HS-5 (cell line): ENCODE data around the gene NKX6-2.
"Not testable (repeated sequence)": the region's sequence is repeated elsewhere in the genome, so short reads cannot be mapped to it uniquely, and the experiment has no call there.

Experiments used
- DNase-seq: peaks from one replicate; pipeline ENCODE4 v3.0.0-alpha.2; 2012; ENCODE audit warnings: low read depth

The NKX6-2 gene

DNA sequence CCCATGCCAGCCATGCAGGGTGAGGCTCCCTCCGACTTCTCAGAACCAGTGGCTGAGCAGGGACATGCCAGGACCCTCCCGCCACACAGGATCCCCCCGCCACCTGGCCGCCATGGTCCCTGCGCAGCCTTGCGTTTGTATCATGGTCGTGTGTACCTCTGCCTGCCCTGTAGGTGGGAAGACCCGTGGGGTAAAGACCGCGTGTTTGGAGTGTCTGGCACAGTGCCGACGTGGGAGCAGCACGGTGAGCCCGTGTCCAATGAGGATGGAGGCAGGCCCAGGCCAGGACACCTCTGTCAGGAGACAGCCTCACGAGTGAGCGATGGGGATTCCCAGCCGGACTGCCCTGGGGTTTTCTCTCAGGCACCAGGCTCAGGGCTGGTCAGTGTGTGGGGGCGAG is 31.9 kb downstream of the NKX6-2 start:
- no peak for DNase-seq

- no peak for DNase-seq
Measured at GRCh38 chr10:132753596-132753995, 32.4 kb downstream of the NKX6-2 start.

GRCh38 chr10:132752961-132753360 is 33.0 kb downstream of the NKX6-2 start:
- no peak for DNase-seq

DNA sequence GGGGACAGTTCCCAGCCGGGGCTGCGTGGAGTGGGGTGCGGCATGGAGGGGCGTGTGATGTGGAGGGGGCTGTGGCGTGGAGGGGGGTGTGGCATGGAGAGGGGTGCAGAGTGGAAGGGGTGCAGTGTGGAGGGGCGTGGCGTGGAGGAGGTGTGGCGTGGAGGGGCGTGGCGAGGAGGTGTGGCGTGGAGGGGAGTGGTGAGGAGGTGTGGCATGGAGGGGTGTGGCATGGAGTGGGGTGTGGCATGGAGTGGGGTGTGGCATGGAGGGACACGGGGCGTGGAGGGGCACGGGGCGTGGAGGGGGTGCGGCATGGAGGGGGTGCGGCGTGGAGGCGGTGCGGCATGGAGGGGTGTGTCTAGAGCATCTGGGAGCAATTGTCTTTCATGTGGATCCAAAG is 33.6 kb downstream of the NKX6-2 start:
- DNase-seq = no peak

DNA sequence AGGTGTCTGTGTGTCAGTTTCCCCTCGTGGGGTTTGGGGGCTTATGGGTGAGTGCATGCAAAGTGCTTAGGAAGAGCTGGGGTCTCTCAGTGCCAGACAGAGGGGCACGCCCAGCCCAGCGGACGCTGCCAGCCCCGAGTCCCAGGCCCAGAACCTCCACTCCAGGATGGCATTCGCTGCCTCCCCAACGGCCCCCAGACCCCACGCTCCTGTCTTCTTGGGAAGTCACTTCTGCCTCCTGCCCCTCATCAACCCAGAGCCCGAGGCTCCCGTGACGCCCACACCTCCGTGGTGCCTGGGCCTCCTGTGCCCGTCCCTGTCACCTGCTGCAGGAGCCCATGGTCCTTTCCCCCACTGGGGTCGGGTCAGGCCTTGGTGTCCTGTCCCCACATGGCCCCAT is 35.0 kb downstream of the NKX6-2 start:
- no peak for DNase-seq

DNA sequence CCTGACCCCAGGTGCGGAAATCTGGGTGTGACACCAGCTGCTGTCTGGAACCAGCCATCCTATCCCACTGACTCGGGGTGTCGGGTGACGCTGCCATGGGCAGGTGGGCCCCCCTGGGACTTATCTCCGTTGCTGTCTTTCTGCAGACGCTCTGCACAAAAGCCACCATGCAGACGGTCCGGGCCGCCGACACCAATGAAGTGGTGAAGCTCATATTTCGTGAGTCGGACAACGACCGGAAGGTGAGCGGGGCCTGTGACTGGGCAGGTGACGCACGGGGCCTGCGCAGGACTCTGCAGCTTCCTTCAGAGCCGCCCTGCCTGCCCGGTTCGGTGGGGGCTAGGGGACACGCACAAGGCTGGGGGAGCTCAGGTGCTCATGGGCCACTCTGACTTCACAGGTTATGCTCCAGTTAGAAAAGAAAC is 36.6 kb downstream of the NKX6-2 start:
- DNase-seq = no peak

DNA sequence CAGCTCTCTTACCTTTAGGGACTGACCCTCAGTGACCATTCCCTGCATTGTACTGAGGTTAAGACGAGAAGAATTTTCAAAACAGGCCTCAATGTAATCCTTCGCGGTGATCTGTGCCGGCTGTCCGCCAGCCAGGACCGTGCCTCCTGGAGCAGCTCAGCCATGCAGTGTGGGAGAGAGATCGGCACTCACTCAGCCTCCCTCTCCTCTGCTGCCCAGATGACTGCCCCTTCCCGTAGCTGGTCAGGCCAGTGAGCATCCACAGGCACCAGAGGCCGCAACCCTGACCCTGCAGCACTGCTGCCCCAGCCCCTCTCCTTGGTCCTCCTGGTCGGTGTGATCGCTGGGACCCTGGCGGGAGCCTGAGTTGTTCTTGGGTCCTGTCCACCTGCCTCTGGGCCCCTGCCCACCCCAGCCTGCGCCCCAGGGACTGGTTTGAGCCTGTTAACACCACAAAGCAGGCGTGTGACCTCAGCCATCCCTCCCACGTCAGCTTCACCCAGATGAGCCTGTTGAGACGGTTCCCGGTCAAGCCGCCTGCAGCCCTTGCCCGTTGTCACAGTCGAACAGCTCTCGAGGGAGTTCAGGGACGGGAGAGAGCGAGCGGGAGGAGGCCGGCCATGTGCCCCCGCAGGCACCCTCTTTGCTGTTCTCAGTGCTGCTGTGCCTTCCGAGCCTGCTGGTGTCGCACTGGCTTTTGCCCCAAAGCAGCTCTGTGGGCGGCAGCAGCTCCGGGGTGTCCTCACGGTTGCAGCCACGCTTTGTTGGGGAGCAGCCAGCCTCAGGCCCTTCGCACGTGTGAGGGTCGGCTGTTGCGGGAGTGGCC is 37.2 kb downstream of the NKX6-2 start:
- DNase-seq = no peak

DNA sequence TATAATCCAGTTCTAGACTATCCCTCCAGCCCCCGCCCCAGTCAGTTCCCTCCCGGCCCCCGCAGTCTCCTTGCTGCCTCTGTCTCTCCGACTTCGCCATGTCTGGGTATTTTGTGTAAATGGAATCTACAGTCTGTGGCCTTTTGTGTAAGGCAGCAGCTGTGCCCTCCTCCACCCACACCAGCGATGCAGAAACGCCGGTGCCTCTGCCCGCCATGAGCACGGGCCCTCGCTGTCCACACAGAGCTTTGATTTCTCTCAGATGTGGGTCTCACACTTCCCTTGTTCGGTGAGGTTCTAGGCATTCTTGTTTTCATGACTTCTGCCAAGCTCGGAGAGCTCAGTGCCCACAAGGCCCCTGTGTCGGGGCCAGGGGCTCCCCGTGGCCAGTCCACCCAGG is 37.8 kb downstream of the NKX6-2 start:
- DNase-seq = no peak

GRCh38 chr10:132746801-132747625 is 38.9 kb downstream of the NKX6-2 start:
- no peak for DNase-seq

DNA sequence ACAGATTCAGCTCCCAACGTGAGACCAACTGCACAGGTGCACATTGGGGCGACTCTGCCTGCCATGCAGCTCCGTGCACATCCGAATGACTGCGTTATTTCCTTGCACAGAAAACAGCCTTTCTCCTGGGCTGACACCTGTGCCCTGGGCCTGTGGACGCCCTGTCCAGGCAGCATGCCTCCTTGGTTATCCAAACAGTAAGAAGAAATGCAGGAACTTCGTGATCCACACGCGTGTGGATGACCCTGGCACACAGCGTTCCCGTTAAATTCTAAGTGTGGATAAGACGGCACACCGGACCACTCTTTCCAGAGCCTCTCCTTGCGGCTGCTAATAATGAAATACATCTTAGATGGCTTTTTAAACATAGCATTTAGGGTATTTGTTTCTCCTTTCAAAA is 39.6 kb downstream of the NKX6-2 start:
- no peak for DNase-seq

DNA sequence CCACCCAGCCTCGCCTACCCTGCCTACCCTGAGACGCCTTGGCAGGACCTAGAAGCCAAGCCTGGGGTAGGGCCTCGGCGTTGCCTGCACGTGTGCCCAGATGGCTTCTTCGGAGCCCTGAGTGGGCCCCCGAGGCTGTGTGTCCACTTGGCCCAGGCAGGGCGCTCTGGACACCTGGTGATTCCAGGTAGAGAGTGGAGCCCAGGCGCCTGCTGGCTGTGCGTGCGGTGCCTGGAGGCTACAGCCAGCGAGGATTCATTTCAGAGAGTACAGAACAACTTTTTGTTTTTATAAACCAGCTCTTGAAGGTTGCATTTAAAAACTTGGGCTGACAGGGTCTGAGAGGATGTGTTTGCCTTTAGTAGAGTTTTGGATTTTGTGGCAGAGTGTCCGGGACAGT is 40.0 kb downstream of the NKX6-2 start:
- no peak for DNase-seq

GRCh38 chr10:132745511-132745910 is 40.4 kb downstream of the NKX6-2 start:
- no peak for DNase-seq

DNA sequence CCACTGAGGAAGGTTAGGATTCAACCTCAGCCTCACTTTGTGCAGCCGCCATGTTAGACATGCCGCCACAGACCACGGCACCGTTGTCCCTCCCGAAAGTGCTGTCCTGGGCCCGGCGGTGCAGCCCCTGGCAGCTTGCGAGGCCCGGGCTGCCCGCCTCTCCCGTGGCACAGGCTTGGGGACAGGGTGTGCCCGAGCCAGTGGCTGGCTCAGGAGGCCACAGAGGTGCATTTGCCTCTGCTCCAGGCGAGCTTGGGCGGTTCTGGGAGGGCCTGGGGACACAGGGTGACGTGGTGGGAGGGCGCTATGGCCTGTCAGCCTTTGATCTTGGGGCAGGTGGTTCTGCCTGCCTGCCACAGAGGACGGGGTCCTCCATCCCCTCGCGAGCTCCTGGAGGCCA is 41.1 kb downstream of the NKX6-2 start:
- DNase-seq = no peak

DNA sequence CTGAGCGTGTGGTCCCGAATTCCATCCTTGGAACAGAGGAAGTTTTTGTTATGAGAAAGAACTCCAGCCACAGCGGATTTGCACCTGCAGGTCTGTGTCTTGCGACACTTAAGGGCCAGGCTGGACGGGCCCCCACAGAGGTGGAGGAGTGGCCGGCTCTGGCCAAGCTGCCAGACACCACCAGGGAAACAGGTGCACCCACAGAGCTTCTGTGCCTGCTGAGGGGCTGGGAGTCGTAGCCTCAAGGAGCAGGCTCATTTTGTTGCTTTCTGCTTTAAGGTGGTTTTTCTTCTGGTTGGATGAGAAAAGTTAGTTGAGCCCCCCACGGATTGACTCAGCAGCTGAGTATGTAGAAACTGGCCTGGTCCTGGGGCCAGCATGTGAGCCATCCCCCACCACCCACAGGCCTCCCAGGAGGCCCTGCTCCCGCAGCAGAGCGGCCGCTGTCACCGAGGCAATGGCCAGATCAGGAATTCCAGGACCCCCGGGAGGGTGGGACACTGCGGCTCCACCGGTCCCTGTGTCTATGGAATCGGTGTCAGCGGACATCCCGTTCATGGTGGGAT is 41.9 kb downstream of the NKX6-2 start:
- no peak for DNase-seq

DNA sequence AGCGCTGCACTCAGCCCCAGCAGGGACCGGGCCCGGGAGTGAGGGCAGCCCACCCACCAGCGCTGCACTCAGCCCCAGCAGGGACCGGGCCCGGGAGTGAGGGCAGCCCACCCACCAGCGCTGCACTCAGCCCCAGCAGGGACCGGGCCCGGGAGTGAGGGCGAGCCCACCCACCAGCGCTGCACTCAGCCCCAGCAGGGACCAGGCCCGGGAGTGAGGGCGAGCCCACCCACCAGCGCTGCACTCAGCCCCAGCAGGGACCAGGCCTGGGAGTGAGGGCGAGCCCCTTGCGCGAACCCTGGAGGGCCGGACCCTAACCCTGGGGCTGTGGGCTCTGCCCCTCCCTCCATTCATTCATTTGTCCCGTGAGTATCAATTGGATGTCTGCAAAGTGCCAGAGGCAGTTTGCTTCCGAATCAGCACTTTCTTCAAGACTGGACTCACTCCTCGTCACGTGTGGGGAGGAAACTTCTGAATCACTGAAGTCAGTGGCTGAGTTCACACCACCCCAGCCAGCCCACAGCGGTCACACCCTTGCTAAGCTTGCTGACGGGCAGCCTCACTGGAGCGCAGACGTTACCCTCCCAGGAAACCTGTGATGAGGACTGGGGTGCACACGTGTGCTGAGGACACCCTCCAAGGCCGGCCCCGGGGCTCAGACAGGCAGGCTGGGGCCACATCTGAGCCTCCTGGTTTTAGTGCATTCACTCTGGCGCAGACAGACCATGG is 42.6 kb downstream of the NKX6-2 start:
- DNase-seq = not testable (repeated sequence)

- DNase-seq = no peak
Measured at GRCh38 chr10:132742837-132743194, 43.1 kb downstream of the NKX6-2 start.

- DNase-seq = no peak
Measured at GRCh38 chr10:132742167-132742836, 43.6 kb downstream of the NKX6-2 start.

- no peak for DNase-seq
Measured at GRCh38 chr10:132740588-132740987, 45.4 kb downstream of the NKX6-2 start.

GRCh38 chr10:132739225-132739613 is 46.7 kb downstream of the NKX6-2 start:
- no peak for DNase-seq

GRCh38 chr10:132738454-132739224 is 47.3 kb downstream of the NKX6-2 start:
- DNase-seq = no peak
